NCI-H1092 treated with DMSO at 0.1 percent for 48 hours (cell line): ENCODE data around the gene COMMD9.

Experiments used
- DNase-seq: peaks from one replicate; lab custom pipeline; 2025; lab: John Stamatoyannopoulos, UW

Gene COMMD9

GRCh38 chr11:36296884-36297543 lies 7.8 kb upstream of the COMMD9 start:
- DNase-seq = no peak

- DNase-seq = no peak
Measured at GRCh38 chr11:36295926-36296325, 6.7 kb upstream of the COMMD9 start, which contains the start of gene PRR5L. Gene PRR5L, plus strand, starts transcription at chr11:36296288. Its CDS starts 104,834 bp downstream, at chr11:36401122.

GRCh38 chr11:36292311-36292722 lies 3.1 kb upstream of the COMMD9 start:
- DNase-seq = peak; percentile 43

GRCh38 chr11:36288442-36289225 lies 590 bp downstream of the COMMD9 start:
- DNase-seq = no peak

- DNase-seq = no peak
Measured at GRCh38 chr11:36282926-36283325, 6.3 kb downstream of the COMMD9 start.

GRCh38 chr11:36281850-36282249 lies 7.4 kb downstream of the COMMD9 start:
- DNase-seq = no peak

GRCh38 chr11:36280531-36280930 lies 8.7 kb downstream of the COMMD9 start:
- DNase-seq = no peak

GRCh38 chr11:36278531-36279282 lies 10.5 kb downstream of the COMMD9 start:
- DNase-seq = no peak

- no peak for DNase-seq
Measured at GRCh38 chr11:36274414-36274813, 14.8 kb downstream of the COMMD9 start.

- peak; percentile 78 for DNase-seq
Measured at GRCh38 chr11:36273110-36273509, 16.1 kb downstream of the COMMD9 start.

GRCh38 chr11:36271794-36272407 lies 17.3 kb downstream of the COMMD9 start:
- DNase-seq = no peak

GRCh38 chr11:36270701-36271100 lies 18.5 kb downstream of the COMMD9 start:
- no peak for DNase-seq

- no peak for DNase-seq
Measured at GRCh38 chr11:36268337-36268985, 20.8 kb downstream of the COMMD9 start.

GRCh38 chr11:36266767-36267166 lies 22.5 kb downstream of the COMMD9 start:
- no peak for DNase-seq

- peak; percentile 44 for DNase-seq
Measured at GRCh38 chr11:36265793-36266628, 23.2 kb downstream of the COMMD9 start.

GRCh38 chr11:36264973-36265344 lies 24.3 kb downstream of the COMMD9 start:
- DNase-seq = no peak

GRCh38 chr11:36264011-36264972 lies 24.9 kb downstream of the COMMD9 start:
- DNase-seq = no peak

GRCh38 chr11:36261094-36261493 lies 28.1 kb downstream of the COMMD9 start:
- no peak for DNase-seq

- peak; percentile 35 for DNase-seq
Measured at GRCh38 chr11:36258730-36259360, 30.4 kb downstream of the COMMD9 start.
